NT2/D1 (cell line): ENCODE results near the gene CEP85.

Experiments used
- DNase-seq: peaks from one replicate; pipeline ENCODE4 v3.0.0-alpha.2; 2011; ENCODE audit warnings: low read depth, low spot score
- H3K27me3 ChIP-seq: 2 replicates; pipeline ENCODE4 v1.6.0; 2011; ENCODE audit warnings: mild to moderate bottlenecking; ENCODE audit not compliant: insufficient read length, insufficient read depth
- H3K36me3 ChIP-seq: 2 replicates; pipeline ENCODE4 v1.6.1; 2011; ENCODE audit warnings: mild to moderate bottlenecking, low read length, mixed read lengths; ENCODE audit not compliant: insufficient read depth, insufficient read length
- H3K4me1 ChIP-seq: 2 replicates; pipeline ENCODE4 v1.5.1; 2011; ENCODE audit not compliant: insufficient read depth, insufficient read length
- H3K4me3 ChIP-seq: 2 replicates; pipeline ENCODE4 v1.5.1; 2011; ENCODE audit warnings: low read depth; ENCODE audit not compliant: insufficient read length
- H3K9ac ChIP-seq: 2 replicates; pipeline ENCODE4 v1.6.0; 2011; ENCODE audit warnings: low read depth; ENCODE audit not compliant: insufficient read length
- H3K9me3 ChIP-seq: 2 replicates; pipeline ENCODE4 v1.5.1; 2011; ENCODE audit warnings: mild to moderate bottlenecking, low read length; ENCODE audit not compliant: insufficient read depth
- SUZ12 ChIP-seq: IDR thresholded peaks from 2 replicates; pipeline ENCODE4 v1.6.1; 2011; ENCODE audit not compliant: insufficient read length, insufficient read depth; ENCODE audit errors: extremely low read depth
- YY1 ChIP-seq: IDR thresholded peaks from 2 replicates; pipeline ENCODE4 v1.6.1; 2011; ENCODE audit not compliant: insufficient read length, insufficient read depth
- ZNF274 ChIP-seq: IDR thresholded peaks from 2 replicates; pipeline ENCODE4 v1.6.1; 2011; ENCODE audit warnings: mild to moderate bottlenecking, low read depth, low read length

CEP85 gene

DNA sequence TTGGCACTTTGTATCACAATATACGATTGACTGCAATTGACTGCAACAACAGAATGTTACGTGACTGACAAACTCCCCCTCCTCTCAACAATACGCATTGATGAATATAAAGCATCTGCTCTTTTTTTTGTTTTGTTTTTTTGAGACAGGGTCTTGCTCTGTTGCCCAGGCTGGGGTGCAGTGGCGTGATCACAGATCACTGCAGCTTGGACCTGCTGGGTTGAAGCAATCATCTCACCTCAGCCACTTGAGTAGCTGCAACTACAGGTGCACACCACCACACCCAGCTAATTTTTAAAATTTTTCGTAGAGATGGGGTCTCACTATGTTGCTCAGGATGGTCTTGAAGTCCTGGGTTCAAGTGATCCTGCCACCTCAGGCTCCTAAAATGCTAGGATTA, 21.3 kb upstream of the CEP85 start:
- Histone ChIP-seq H3K9ac (no peak overlapping the region), H3K4me1 (peaks cover 2% of the 10 kb centered on the region), H3K9me3 (no peaks in the 10 kb centered on the region), H3K36me3 (no peaks in the 10 kb centered on the region), H3K27me3 (peaks cover 39% of the 10 kb centered on the region), H3K4me3 (no peak overlapping the region)
- TF ChIP-seq ZNF274, result no peak
- no peak for TF ChIP-seq YY1
- no peak for TF ChIP-seq SUZ12
- no peak for DNase-seq

DNA sequence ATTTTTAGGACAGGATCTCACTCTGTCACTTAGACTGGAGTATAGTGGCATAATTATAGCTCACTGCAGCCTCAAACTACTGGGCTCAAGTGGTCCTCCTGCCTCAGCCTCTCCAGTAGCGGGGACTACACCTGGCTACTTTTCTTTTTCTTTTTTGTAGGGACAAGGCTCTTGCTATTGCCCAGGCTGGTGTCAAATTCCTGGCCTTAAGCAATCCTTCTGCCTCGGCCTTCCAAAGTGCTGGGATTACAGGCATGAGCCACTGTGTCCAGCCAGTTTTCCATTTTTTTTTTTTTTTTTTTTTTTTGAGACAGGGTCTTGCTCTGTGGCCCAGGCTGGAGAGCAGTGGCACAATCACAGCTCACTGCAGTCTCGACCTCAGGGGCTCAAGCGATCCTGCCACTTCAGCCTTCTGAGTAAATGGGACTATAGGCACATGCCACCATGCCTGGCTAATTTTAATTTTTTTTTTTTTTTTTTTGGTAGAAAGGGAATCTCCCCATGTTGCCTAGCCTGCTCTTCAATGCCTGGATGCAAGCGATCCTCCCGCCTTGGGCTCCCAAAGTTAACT, 20.6 kb upstream of the CEP85 start:
- peaks cover 2% of the 10 kb centered on the region for H3K4me1 ChIP-seq
- H3K4me3 ChIP-seq, result no peak overlapping the region
- no peak for DNase-seq
- H3K27me3 ChIP-seq, result peaks cover 46% of the 10 kb centered on the region
- TF ChIP-seq ZNF274 (no peak), YY1 (no peak), SUZ12 (no peak)
- no peaks in the 10 kb centered on the region for H3K36me3 ChIP-seq
- H3K9me3 ChIP-seq, result no peaks in the 10 kb centered on the region
- no peak overlapping the region for H3K9ac ChIP-seq

DNA sequence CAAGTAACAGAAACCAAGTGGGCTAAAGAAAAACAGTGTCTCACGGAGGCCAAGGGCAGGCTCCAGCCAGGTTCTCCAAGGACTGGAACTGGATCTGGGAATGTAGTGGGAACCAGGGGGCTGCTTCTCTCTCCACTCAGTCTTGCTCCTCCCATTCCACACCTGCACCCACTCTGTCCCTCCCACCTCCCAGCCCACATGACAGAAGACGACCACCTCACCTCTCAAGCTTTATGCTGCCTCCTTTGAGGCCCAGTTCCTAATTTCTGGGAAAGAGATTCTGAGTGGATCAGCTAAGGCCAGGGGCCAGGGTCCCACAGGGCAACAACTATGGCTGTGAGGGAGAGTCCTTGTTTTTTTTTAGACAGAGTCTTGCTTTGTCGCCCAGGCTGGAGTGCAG, 18.8 kb upstream of the CEP85 start:
- TF ChIP-seq YY1 (no peak), SUZ12 (no peak), ZNF274 (no peak)

DNA sequence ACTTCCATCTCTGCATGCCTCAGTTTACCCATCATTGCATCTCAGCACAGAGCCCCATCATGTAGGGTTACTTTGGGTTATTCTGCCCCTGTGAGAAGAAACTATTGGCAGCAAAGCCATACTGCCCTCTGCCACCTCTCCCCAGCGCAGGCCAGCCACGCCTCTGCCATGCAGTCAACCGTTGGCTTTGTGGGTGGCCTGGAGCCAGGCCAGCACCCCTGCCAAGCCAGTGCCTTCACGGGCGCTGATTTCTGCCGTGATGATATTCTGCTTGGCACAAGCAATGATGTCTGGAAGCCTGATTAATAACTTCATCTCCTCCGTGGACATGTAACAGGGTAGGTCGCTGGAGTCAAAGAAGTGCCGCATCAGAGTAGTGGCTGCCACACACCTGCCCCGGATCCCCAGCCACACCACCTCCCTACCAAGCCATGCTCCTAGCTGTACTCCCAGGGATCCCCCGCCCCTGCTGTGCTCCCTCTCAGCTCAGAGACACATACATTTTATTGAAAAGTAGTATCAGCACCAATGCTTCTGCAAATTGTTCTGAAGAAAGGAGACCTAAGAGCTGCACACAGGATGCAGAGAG, 15.0 kb upstream of the CEP85 start:
- Histone ChIP-seq H3K4me1 (peaks cover 11% of the 10 kb centered on the region), H3K4me3 (no peak overlapping the region), H3K36me3 (no peaks in the 10 kb centered on the region), H3K9me3 (no peaks in the 10 kb centered on the region), H3K9ac (no peak overlapping the region), H3K27me3 (peaks cover 86% of the 10 kb centered on the region)
- TF ChIP-seq SUZ12 (no peak), YY1 (no peak), ZNF274 (no peak)
- DNase-seq, result no peak

More for the DNA sequence above, 18.8 kb upstream of the CEP85 start:
- no peaks in the 10 kb centered on the region for H3K36me3 ChIP-seq
- no peaks in the 10 kb centered on the region for H3K9me3 ChIP-seq
- H3K4me1 ChIP-seq, result peaks cover 5% of the 10 kb centered on the region
- H3K27me3 ChIP-seq, result peaks cover 57% of the 10 kb centered on the region
- no peak overlapping the region for H3K9ac ChIP-seq
- H3K4me3 ChIP-seq, result no peak overlapping the region
- DNase-seq, result no peak

DNA sequence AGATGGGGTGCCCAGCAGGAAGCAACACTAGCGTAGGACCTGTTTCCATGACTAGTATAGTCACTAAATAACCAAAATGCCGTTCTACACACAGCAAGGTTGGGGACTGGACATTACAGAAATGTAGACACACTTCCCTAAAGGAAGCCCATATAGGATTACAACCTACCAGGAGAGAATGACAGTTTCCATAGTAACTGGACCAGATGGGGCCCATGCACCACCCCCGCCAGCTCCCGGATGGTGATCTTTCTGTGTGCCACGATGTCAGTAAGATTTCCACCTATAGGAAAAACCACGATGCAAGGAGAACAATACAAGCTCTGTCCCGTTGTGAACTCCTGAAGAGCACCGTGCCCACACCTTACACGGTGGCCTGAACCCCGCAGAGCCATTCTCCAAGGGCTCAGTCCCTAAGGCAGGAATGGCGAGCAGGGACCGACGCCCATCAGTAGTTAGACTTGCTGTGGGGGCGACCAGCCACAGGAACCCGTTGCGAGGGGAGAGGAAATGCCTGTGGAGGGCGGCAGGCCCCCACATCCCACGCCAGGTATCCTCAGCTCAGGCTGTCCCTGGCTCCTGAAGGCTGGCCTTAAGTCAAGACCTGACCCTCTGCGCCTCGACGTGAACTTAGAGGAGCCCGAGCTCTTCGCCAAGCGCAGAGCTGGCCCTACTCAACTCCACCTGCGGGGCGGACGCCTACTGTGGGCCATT, 13.6 kb upstream of the CEP85 start:
- Histone ChIP-seq H3K36me3 (no peaks in the 10 kb centered on the region), H3K4me1 (peaks cover 12% of the 10 kb centered on the region), H3K4me3 (no peak overlapping the region), H3K9me3 (no peaks in the 10 kb centered on the region), H3K27me3 (peaks cover 96% of the 10 kb centered on the region), H3K9ac (no peak overlapping the region)
- no peak for DNase-seq
- TF ChIP-seq YY1, result no peak
- no peak for TF ChIP-seq SUZ12
- TF ChIP-seq ZNF274, result no peak

- DNase-seq, result no peak
- no peak for TF ChIP-seq YY1
- no peak for TF ChIP-seq ZNF274
- no peak for TF ChIP-seq SUZ12
- no peaks in the 10 kb centered on the region for H3K9me3 ChIP-seq
- no peak overlapping the region for H3K4me3 ChIP-seq
- H3K36me3 ChIP-seq, result no peaks in the 10 kb centered on the region
- no peak overlapping the region for H3K9ac ChIP-seq
- H3K27me3 ChIP-seq, result peaks cover 96% of the 10 kb centered on the region
- peaks cover 12% of the 10 kb centered on the region for H3K4me1 ChIP-seq
Measured at GRCh38 chr1:26221094-26221493, 12.9 kb upstream of the CEP85 start.

GRCh38 chr1:26224606-26225005, 9.4 kb upstream of the CEP85 start:
- Histone ChIP-seq H3K27me3 (peaks cover 94% of the 10 kb centered on the region), H3K36me3 (no peaks in the 10 kb centered on the region), H3K4me1 (peaks cover 12% of the 10 kb centered on the region), H3K4me3 (no peak overlapping the region), H3K9me3 (no peaks in the 10 kb centered on the region), H3K9ac (no peak overlapping the region)
- no peak for DNase-seq
- TF ChIP-seq ZNF274 (no peak), YY1 (no peak), SUZ12 (no peak)
